PC-9 (cell line): ENCODE results near the gene TTR.

Experiments used
- CTCF ChIP-seq: fragments of 200-600 bp; sonication (generic); conservative IDR thresholded peaks from 2 replicates; pipeline ENCODE4 v1.6.1; 2017; ENCODE audit warnings: mixed run types, antibody characterized with exemption, mild to moderate bottlenecking, moderate library complexity
- EZH2 ChIP-seq: fragments of 200-600 bp; sonication (generic); IDR thresholded peaks from 2 replicates; pipeline ENCODE4 v1.8.0; 2017; ENCODE audit warnings: antibody characterized with exemption, low read depth

DNA sequence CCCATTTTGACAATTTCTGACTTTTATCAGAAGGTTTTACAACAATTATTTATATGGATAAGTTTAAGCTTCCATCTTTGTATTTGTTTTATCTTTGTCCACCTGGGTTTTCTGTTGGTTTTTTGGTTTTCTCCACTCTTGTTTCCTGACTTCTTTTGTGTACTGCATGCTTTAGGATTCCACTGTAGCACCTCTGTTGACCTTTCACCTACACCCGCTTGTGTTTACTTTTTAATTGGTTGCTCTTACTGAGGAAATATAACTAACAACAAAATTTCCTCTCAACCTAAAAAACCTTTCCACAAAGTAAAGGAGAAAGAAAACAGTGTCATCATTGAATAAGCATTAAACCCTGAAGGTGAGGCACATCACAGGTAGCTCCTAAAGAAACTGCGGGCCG is 39.8 kb upstream of the TTR start:
- no peak for TF ChIP-seq CTCF
- TF ChIP-seq EZH2, result no peak
